Measurements from ENCODE around the gene CCDC88B. TPM values are rescaled to one million over a fixed set of nuclear protein-coding genes. Genes with fewer than 3 reads are reported as not detected.

CCDC88B gene
- total and polyA plus RNA-seq, 9 of the 15 experiments (the other 6 are each of a cell fraction or from before 2014, with no cell fraction given) = 0.13 to 18.1 (median 7.9) TPM

- TF ChIP-seq ARID3A (IDR thresholded peaks at IDR 0.05; ENCODE audit: borderline replicate concordance, low read depth, low read length) (0 out of 2 replicates have a peak, but pooled peaks have one; percentile 19), U2AF2 (optimal IDR thresholded peaks at IDR 0.05; ENCODE audit: low read depth, low read length) (no peak), POLR3A (IDR thresholded peaks at IDR 0.05; ENCODE audit: borderline replicate concordance, extremely low read depth, insufficient read depth, insufficient read length) (no peak), ZNF408 (CRISPR knock-in tag; IDR thresholded peaks at IDR 0.05; ENCODE audit: low read depth) (no peak), BCOR (IDR thresholded peaks at IDR 0.05) (no peak; the same call in 1 of the 2 replicates), SMC3 (conservative IDR thresholded peaks at IDR 0.05; ENCODE audit: insufficient read depth, low read depth, low read length) (peak; percentile 74), HNRNPUL1 (IDR thresholded peaks at IDR 0.05; ENCODE audit: low read length) (no peak), RBM22 (IDR thresholded peaks at IDR 0.05; ENCODE audit: low read depth, low read length, poor library complexity, severe bottlenecking) (no peak), ZNF3 (CRISPR knock-in tag; IDR thresholded peaks at IDR 0.05) (no peak), ZNF75A (CRISPR knock-in tag; IDR thresholded peaks at IDR 0.05) (peak; percentile 37; the same call in 1 of the 2 replicates), SMARCB1 (IDR thresholded peaks at IDR 0.05; ENCODE audit: insufficient read length, low read depth) (no peak), EGR1 (conservative IDR thresholded peaks at IDR 0.05) (no peak), RFX1 (IDR thresholded peaks at IDR 0.05) (no peak), RAD21 (CRISPR knock-in tag; conservative IDR thresholded peaks at IDR 0.05 in 1 of 2, IDR thresholded peaks at IDR 0.05 in 1 of 2) (peak; percentile 60 to 65), ZNF561 (CRISPR knock-in tag; conservative IDR thresholded peaks at IDR 0.05) (no peak), KLF16 (IDR thresholded peaks at IDR 0.05) (no peak), ZNF277 (CRISPR knock-in tag; IDR thresholded peaks at IDR 0.05; ENCODE audit: borderline replicate concordance) (no peak), SPI1 (IDR thresholded peaks at IDR 0.05; ENCODE audit: borderline replicate concordance, low read depth, low read length) (no peak), HDAC1 (IDR thresholded peaks at IDR 0.05) (peak in 1 of 2 experiments; percentile 54; a peak in 1 of 4 replicates), MEF2A (IDR thresholded peaks at IDR 0.05; ENCODE audit: control insufficient read depth, low read depth, low read length) (0 out of 2 replicates have a peak, but pooled peaks have one; percentile 35), BRCA1 (IDR thresholded peaks at IDR 0.05) (no peak), BRCA1 (CRISPR knock-in tag; IDR thresholded peaks at IDR 0.05) (no peak), GTF2E2 (tag; IDR thresholded peaks at IDR 0.05) (peak; percentile 83), KLF6 (CRISPR knock-in tag; IDR thresholded peaks at IDR 0.05; ENCODE audit: borderline replicate concordance) (peak; percentile 36; the same call in 1 of the 2 replicates), ZNF449 (CRISPR knock-in tag; IDR thresholded peaks at IDR 0.05) (no peak), ERF (CRISPR knock-in tag; IDR thresholded peaks at IDR 0.05) (0 out of 2 replicates have a peak, but pooled peaks have one; percentile 35)
These were observed 35.5 kb upstream of the CCDC88B start (continued) for GRCh38 chr11:64304316-64305072.
